HCT116 (cell line): ENCODE measurements around the gene PAX5.

ENCODE experiments used
- CBX3 ChIP-seq: IDR thresholded peaks from 2 replicates; pipeline ENCODE4 v1.6.1; 2012; ENCODE audit warnings: low read depth
- CEBPB ChIP-seq: IDR thresholded peaks from 2 replicates; pipeline ENCODE4 v1.6.1; 2012; ENCODE audit warnings: low read depth
- POLR2AphosphoS5 ChIP-seq: IDR thresholded peaks from 2 replicates; pipeline ENCODE4 v1.6.1; 2011; ENCODE audit warnings: mild to moderate bottlenecking, low read depth, low read length, moderate library complexity
- SIN3A ChIP-seq: IDR thresholded peaks from 2 replicates; pipeline ENCODE4 v1.6.1; 2012; ENCODE audit warnings: low read depth
- TF ChIP-seq, protein P1 (sequence below), 3 experiments: fragments of 200-600 bp in 1 of 3; sonication (generic) in 1 of 3; IDR thresholded peaks in 2 of 3; conservative IDR thresholded peaks in 1 of 3; 2 replicates each; pipeline ENCODE4 v1.5.1; 2012 to 2017; ENCODE audit warnings: low read depth in 2 of 3, low read length in 2 of 3, antibody characterized with exemption in 1 of 3, borderline replicate concordance in 1 of 3, control low read depth in 1 of 3, mild to moderate bottlenecking in 1 of 3, mixed read lengths in 1 of 3, mixed run types in 1 of 3, moderate library complexity in 1 of 3; ENCODE audit not compliant: insufficient read depth in 1 of 3

DNA sequence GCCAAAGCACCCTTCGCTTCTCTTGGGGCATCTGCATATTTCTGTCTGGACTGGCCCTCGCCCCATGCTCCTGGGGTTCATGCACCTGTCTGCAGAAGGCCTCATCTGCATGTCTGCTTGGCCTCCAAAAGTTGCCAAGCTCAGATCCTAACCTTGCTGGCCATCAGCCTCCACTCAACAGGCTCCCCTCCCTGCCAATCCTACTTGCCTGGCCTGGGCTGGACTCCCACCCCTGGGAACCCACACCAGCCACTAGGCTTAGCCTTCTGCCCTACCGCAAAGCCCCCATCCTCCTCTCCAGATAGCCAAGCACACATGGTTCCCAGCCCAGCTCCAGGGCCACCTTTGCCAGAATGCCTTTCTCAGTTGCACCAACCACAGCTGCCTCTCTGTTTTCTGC lies 159.8 kb downstream of the PAX5 start:
- TF ChIP-seq POLR2AphosphoS5 = no peak
- TF ChIP-seq CEBPB = no peak
- TF ChIP-seq, protein P1, sequence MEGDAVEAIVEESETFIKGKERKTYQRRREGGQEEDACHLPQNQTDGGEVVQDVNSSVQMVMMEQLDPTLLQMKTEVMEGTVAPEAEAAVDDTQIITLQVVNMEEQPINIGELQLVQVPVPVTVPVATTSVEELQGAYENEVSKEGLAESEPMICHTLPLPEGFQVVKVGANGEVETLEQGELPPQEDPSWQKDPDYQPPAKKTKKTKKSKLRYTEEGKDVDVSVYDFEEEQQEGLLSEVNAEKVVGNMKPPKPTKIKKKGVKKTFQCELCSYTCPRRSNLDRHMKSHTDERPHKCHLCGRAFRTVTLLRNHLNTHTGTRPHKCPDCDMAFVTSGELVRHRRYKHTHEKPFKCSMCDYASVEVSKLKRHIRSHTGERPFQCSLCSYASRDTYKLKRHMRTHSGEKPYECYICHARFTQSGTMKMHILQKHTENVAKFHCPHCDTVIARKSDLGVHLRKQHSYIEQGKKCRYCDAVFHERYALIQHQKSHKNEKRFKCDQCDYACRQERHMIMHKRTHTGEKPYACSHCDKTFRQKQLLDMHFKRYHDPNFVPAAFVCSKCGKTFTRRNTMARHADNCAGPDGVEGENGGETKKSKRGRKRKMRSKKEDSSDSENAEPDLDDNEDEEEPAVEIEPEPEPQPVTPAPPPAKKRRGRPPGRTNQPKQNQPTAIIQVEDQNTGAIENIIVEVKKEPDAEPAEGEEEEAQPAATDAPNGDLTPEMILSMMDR (IDR thresholded peaks at IDR 0.05 in 2 of 3, conservative IDR thresholded peaks at IDR 0.05 in 1 of 3; ENCODE audit: borderline replicate concordance in 1 of 3, insufficient read depth in 1 of 3, low read depth in 2 of 3, low read length in 2 of 3) = no peak
- no peak for TF ChIP-seq CBX3
- no peak for TF ChIP-seq SIN3A
